Fibroblast of skin of right biceps (primary cell): ENCODE results near the gene CALM1.

ENCODE experiments used
- DNase-seq: peaks from one replicate; pipeline ENCODE4 v3.0.0-alpha.2; 2013

Gene CALM1

DNA sequence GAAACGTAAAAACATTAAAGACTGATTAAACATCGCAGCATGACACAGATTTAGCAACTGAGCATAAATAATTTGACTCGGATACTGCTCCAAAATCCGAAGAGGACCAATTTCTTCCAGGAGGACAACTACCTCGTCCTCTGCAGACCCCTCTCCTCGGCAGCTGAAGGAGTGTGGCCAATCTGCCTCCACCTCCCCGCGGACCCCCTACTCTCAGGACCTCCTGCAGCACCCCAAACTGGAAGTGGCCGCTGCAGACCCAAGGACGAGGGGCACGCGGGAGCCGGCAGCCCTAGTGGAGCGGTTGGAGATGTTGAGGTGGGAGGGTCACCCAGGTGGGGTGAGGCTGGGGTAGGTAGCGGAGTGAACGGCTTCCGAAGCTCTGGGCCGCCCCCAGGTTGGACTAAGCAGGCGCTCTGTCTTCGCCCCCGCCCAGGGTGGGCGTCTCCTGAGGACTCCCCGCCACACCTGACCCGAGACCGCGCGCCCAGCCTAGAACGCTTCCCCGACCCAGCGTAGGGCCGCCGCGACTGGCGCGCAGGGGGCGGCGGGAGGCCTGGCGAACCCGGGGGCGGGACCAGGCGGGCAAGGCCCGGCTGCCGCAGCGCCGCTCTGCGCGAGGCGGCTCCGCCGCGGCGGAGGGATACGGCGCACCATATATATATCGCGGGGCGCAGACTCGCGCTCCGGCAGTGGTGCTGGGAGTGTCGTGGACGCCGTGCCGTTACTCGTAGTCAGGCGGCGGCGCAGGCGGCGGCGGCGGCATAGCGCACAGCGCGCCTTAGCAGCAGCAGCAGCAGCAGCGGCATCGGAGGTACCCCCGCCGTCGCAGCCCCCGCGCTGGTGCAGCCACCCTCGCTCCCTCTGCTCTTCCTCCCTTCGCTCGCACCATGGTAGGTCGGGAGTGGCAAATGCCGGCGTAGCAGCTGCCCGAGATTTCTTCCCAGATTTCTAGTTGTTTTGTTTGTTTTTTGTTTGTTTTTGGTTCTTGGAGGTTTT is at the start of gene CALM1:
Gene CALM1, plus strand, starts transcription at position 689 of the 999 bp plus-strand sequence. Its CDS starts 202 bp downstream, at position 891.
- peak; percentile 97 for DNase-seq

DNA sequence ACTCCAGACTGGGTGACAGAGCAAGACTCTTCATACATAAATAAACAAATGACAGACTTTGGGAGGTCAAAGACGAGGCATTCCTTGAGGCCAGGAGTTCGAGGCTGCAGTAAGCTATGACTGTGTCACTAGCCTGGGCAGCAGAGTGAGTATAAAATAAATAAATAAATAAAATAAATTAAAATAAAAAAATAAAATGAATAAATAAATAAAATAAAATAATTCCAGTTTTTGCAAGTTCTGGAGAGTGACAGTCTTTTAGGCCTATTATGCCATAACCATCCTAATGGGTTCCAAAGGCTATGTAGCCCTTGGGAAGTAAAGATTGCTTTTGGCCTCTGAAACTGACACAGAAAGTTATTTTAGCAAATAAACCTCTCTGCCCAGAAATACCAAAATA is 48.6 kb upstream of the CALM1 start:
- no peak for DNase-seq

DNA sequence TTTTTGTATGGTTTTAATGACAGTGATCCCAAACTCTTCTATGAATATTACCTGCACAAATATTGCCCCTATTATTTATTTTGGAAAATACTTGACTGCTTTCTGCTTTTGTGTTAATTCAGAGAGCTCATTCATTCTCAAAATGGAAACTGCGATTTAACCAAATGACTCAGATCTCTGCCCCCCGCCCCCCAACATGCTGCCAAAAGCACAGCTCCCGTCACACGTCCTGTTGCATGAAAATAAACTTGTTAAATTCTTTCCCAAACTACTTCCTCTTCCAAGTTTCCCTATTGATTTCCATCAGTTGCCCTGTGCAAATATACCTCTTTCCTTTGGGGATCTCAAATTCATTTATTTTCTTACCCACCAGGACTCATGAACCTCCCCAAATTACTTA is 47.1 kb upstream of the CALM1 start:
- DNase-seq: no peak

DNA sequence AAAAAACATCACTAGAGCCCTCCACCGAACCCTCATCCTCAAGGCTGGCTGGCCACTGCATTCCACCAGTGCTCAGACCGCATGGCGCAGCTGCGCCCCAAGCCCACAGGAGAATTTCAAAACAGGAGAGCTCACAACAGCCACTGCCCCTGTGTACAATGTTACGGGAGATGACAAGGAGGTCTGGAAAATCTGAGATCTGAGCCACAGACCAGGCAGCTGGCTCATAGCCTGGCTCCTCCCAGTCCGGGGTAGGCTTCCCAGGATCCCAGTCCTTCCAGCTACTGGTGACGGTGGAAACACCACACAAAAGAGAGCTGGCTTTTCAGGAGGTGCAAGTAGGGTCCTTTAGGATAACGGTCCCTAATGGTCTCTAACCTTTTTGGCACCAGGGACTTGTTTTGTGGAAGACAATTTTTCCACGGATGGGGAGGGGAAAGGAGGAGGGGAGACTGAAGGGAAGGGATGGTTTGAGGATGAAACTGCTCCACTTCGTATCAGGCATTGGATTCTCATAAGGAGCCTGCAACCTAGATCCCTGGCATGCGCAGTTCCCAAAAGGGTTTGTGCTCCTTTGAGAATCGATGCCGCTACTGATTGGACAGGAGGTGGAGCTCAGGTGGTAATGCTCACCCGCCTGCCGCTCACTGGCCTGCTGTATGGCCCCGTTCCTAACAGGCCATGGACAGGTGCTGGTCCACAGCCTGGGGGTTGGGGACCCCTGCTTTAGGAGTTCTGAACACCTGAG is 42.1 kb upstream of the CALM1 start:
- DNase-seq: no peak

DNA sequence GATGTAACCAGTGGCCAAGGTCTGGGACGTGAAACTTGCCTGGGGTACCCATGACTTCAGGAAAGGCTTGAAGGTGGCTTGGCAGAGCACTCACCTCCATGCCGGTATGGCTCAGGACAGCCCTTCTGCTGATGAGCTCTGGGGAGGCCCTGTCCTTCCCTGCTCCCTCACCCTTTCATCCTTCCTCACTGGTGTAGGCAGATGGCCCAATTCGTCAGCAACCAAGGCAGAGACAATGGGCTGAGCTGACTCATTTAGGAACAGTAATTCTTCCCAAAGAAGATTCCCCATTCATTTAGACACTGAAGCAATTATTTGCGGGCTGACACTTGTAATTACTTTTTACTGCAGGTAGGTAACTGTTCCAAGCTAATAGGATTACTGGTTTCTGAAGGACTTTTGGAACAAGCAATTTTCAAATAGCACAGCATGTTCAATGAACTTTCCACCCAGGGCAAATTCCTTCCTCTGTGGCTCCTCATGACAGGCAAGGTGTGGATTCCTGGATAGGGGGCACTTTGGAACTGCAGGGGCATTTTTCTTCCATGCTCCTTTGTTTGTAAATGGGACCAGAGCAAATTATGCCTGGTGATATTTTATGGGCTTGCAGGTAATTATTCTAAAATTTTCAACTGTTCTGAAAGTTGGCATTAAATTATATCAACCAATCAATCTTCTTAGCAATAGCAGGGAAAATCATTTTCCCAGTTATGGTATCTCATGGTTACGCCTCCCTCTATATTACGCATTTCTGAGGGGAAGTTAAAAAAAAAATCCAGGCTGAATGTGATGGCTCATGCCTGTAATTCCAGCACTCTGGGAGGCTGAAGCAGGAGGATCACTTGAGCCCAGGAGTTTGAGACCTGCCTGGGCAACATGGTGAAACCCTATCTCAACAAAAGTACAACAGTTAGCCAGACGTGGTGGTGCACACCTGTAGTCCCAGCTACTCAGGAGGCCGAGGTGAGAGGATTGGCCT is 41.0 kb upstream of the CALM1 start:
- DNase-seq: no peak

DNA sequence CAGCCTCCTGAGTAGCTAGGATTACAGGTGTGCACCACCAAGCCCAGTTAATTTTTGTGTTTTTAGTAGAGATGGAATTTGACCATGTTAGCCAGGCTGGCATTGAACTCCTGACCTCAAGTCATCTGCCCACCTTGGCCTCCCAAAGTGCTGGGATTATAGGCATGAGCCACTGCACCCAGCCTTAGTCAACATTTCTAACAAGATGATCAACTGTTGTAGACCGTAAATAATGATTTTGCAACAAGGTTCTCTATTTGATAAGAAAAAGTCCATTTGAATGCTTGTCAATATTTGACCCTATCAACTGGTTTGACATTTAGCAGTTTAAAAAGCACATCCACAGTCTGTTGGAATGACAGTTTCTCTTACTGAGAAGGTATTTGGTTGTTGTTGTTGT is 39.9 kb upstream of the CALM1 start:
- DNase-seq: no peak

DNA sequence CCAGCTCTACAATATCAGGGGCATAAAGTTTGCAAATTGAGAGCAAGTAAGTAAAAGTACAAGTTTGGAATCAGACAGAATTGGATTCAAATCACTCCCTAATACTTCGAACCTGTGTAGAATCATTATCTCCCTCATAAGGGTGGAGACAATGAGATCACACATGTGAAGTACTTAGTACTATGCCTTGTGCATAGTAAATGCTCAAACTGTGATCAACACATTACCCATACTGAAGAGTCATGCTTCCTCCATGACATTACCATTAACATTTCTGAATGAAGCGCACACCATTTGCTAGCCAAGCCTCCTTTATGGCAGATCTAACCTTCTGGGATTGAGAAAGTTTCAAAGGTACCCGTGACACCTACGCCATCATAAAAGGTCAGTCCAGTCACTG is 38.5 kb upstream of the CALM1 start:
- DNase-seq: no peak

DNA sequence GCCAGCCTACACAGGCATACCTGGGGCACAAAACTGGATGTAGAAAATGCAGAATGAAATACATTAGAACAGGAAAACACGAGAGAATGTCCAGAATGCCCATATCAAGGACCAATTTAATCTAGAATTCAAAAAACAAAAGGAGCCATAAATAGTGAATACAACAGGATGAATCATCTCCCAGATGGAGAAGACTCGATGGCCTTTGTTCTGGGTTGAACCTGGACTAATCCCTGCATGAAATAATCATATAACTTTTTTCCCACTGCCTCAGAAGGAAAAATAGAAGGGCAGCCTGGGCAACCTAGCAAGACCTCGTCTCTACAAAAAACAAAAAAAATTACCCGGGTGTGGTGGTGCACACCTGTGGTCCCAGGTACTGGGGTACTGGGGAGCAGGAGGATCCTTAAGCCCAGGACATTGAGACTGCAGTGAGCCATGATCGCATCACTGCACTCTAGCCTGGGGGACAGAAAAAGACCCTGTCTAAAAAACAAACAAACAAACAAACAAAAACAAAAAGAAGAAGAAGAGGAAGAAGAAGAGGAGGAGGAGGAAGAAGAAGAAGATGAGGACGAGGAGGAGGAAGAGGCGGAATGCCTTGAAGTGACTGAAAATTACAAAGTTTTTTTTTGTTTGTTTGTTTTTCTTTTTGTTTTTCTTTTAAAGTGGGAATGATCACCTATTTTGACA is 34.8 kb upstream of the CALM1 start:
- no peak for DNase-seq

DNA sequence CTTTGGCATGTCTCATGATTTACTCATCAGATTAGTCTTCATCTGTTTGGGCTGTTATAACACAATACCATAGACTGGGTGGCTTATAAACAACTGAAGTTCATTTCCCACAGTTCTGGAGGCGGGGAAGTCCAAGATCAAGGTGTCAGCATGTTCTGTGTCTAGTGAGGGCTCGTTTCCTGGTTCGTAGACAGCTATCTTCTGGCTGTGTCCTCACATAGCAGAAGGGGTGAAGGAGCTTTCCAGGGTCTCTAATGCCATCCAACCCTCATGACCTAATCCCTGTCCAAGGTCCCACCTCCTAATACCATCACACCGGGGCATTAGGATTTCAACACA is 34.3 kb upstream of the CALM1 start:
- DNase-seq: no peak

DNA sequence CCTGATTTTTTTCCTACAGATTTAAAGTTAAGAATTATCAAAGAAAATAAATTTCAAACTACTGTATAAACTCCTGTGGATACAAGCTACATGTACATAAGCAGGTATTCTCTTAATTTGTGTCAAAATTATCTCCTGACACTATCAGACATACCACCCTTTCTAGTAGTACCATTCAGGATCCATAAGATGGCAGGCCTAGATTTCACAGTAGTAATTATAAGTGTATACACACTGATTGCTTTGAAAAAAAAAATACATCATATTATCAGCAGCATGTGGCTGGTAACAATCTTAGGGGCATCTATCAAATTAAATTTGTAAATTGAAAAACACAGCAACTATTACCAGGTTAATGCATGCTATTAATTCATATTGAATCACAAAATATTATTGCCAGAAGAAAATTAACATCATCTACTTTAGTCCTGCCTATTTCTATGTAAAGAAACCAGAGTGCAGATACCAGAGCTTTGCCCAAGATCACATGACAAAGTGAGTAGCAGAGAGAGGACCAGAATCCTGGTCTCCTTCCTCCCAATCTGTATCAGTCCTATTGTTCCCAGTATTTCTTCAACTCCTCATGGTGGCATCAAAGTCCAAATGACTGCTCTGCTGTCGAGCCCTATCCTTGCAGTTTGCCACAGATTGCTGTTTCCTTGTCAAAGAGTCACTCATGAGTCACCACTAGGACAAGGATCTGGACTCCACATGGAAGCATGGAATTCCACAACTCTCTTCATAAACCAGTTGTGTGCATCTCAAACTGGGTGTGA is 27.7 kb upstream of the CALM1 start:
- DNase-seq: peak; percentile 50

DNA sequence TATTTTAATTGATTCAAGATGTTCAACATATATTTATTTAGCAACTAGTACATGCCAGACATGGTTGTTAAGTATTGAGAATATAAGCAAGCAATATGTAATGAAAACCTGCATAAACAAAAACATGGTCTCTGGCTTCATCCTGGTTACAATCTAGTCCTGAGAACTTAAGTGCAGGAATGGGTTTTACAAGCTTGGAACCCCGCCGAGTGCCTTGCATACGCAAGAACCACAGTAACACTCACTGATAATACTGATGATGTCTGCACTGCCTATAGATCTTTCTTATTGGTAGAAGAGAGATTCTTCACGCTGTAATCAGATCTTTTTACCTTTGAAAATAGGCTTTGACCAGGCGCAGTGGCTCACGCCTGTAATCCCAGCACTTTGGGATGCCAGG is 22.9 kb upstream of the CALM1 start:
- DNase-seq: no peak

DNA sequence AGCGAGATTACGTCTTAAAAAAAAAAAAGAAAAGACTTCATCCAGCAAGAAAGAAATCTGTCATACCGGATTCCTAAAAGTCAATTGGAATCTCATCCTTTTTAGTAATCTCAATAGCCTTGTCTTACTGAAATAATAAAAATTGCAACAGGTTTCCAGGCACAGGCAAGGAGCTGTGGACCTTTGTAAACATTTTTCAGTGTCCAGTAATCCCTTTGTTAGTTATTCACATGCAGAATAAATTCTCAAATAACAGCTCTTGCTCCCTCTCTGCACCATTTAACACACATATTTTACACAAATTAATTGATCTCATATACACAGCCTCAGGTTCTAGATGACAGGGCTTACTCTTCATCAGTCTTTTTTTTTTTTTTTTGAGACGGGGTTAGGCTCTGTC is 22.0 kb upstream of the CALM1 start:
- no peak for DNase-seq

DNA sequence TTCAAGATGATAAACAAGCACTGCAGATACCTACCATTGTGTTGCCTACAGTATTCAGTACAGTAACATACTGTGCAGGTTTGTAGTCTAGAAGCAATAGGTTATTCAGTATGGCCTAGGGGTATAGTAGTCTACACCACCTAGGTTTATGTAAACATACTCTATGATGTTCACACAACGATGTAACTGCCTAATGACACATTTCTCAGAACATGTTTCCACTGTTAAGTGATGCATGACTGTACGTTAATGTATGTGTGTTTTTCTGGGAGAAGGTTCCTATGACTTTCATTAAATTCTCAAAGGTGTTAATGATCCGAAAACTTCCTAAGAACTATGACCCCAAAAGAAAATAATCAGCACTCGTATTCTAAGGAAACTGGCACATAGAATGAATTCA is 20.9 kb upstream of the CALM1 start:
- no peak for DNase-seq

DNA sequence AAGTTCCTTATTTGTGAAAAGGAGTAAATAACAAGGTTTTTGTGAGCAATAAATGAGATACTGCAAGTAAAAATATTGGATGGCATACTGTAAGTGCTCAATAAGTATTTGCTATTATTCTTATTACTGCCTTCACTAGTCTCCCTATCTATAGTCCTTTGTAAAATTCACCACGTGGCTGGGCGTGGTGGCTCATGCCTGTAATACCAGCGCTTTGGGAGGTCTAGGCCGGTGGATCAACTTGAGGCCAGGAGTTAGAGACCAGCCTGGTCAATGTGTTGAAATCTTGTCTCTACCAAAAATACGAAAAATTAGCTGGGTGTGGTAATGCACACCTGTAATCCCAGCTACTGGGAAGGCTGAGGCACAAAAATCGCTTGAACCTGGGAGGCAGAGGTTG is 18.6 kb upstream of the CALM1 start:
- no peak for DNase-seq

DNA sequence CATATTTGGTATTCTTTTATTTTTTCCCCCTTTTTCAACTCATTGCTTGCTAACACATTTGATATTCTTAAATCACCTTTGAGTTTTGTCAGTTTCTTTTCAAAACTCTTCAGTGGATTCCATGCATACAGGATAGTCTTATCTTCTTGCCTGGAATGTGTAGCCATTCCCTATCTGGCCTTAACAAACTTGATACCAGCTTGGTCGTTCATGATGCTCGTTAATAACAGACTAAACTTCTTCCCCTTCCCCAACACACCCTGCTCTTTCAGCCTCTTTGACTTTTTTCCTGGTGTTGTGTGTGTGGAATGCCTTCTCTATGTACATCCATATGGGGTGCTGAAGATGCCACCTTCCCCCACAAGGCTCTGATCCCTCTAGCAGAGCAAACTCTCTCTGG is 17.7 kb upstream of the CALM1 start:
- DNase-seq: no peak

DNA sequence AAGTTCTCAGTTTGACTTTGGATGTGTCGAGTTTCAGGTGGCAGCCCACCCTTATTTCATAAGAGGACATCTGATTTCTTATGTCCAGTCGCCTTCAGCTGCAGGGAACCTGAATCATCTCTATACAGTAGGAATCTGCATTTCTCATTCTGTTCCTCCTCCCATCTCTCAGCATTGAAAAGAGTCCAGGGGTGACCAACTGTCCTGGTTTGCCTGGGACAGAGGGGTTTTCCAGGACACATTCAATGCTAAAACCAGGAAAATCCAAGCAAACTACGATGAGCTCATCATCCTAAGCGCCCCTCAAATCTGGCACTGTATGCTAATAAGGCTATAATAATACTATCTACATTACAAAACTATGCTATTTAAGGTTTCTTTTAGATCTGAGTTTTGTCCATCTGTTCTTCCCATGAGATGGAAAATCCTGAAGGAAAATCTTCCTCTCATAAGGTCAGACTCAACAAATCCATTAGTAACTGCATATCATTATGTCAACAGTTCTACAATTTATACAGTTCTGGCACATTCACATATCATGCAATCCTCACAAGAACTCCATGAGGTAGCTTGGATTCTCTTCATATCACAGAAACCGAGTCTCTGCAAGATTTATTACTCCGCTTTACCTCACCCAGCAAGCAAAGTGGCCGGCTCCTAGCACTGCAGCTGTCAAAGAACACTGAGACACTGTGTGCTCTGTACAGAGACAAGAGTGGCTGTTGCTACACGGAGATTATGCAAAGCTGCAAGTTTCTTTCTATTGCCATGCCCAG is 15.6 kb upstream of the CALM1 start:
- peak; percentile 73 for DNase-seq

DNA sequence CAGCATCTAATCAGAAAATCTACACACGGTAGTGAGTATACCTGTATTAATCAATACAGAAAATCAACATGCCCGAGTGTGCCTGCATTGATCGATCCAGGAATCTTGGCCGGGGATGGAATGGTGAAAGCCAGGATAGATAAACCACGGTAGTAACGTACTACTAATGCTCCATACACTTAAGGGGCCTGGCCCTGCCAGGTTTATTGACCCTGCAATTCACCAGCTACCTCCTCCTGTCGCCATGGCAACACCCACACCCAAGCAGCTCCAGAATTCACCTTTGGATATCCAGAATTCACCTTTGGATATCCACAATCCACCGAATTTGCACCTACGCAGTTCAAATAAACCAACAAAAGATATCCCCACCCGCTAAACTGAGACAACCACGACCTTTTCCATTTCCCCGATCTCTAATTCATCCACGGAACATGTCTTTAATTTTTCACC is 14.8 kb upstream of the CALM1 start:
- DNase-seq: no peak

DNA sequence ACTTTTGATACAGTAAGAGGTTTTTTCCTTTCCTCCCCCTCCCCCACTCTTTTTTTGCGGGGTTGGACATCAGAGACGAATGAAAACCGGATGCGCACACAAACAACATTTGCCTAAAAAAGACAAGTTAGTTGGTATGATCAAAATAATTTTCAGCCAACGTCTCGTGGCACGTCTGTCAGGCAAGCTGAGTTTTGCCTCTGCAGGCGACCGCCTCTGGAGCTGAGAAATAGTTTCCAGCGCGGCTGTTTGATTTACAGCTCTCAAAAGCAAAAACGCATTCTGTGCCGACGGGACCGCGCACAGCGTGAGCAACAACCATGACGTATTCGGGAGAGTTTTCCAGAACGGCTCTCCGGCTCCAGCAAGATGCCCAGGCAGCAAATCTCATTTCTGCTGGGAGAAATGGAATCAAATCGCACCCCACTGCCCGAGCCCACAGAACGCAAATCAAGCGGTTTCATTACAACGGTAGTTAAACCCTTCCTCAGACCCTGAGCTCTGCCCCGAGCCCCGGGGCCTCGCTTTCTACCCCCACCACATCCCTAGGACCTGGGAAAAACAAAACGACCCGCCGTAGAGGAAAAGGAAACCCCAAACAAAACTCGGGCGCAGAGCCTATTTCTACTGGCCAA is 14.2 kb upstream of the CALM1 start:
- peak; percentile 84 for DNase-seq

DNA sequence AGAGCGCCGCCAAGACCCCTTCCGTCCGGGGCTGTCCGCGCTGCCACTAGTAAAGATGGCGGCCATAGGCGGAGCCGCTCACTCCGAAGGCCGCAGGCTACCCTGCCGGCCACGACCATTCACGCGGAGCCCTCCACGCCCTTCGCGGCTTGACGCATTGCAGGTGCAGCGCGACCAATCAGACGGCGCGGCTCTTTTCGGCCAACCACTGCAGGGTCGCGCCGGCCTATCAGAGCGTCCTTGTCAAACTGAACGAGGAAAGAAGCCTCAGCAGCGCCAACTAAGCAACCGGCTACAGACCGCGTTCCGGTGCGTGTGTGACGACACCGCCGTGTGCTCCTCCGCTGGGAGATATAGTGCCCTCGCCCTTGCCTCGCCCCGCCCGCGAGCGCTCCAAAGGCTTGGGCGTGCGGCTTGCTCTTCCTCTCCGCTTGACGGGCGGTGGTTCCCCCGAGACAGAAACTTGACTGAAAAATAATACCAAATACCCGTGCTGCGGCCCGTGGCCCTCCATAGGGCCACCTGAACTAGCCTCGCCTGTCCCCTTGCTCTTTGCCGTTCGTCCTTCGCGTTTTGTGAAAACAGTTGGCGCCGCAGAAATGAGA is 13.6 kb upstream of the CALM1 start:
- peak; percentile 100 for DNase-seq
